GM19324 (cell line): ENCODE results near the gene RFTN1.

Source experiments
- ATAC-seq: cut with Tn5 transposase; IDR thresholded peaks from one replicate; pipeline ENCODE4 v1.9.1; 2021; ENCODE audit warnings: mild to moderate bottlenecking, moderate library complexity; ENCODE audit not compliant: unreplicated experiment, low FRiP score

RFTN1 gene

DNA sequence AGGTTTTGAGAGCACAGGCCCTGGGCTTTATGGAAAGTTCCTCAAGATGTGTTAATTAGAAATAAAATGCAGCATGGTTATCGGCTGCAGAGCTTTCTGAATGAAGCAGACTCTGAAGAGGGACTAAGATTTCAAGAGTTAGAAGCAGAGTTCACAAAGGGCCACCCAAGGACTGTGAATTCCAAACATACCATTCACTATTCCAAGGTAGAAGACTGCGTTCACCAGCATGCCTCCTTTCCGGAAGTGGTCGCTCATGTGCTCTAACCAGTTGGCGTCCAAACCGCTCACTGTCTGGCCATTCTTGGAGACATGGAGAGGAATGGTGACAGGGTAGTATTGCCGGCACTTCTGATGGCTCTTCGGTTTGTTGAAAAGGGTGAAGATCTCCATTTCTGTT, 143.6 kb downstream of the RFTN1 start:
- ATAC-seq: no peak

DNA sequence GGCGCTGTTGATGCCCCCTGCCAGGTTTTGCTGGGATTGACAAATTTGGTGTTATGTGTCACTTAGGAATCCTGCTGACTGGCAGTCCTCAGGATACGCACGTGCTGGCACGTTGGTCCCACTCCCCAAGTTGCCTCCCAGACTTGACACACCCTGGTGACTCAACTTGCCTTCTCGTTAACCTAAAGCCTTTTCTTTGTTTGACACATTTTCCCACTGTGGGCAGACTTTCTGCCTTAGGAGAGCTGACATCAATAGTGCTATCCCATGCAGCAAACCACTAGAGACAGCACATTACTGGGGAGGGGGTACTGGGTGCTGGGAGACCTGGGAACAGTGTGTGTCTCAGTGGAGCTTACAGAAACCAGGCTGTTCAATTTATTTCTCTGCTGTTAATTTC, 144.2 kb downstream of the RFTN1 start:
- ATAC-seq: no peak

DNA sequence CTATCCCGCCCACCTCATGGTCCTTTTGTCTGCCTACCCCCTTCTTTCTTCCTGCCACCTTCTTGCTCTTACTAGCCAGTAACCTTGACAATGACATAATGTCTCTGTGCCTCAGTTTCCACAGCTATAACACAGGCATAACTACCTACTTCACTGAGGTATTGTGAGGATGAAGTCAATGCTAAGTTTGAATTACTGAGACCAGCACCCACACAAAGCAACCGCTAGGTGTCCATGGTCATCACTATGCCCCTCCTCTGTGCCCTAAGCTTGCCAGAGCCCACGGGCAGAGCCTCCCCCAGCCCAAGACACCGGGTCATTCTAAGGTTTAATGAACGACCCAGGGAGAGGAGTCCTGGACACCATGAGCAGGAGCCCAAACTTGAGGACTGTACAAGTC, 146.9 kb downstream of the RFTN1 start:
- no peak for ATAC-seq

DNA sequence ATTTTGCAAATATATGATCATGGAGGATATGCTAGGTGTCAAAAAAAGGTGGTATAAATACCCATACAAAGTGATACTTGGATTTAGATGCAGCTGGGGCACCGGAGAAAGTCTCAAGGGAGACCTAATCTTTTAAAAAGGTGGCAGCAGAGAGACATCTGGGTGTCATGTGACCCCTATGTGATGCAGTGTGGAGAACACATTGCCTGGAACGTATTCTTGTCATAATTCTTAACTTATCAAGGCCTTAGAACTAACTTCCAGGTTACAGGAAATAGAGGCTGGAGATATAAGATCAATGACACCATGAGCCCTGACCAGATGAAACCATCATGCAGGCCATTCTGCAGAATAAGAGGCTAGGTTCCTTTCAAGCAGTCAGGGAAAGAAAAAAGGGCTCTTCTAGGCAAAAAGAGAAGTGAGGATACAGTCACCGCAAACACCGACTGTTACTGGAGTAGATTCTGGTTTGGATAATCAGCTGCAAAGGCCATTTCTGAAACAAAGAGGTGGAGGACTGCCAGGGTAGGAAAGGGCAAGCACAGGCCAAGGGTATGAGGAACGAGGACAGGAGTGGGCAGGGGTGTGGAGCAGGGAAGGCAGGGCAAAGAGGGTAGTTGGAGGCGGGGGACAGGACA, 147.9 kb downstream of the RFTN1 start:
- ATAC-seq: no peak

DNA sequence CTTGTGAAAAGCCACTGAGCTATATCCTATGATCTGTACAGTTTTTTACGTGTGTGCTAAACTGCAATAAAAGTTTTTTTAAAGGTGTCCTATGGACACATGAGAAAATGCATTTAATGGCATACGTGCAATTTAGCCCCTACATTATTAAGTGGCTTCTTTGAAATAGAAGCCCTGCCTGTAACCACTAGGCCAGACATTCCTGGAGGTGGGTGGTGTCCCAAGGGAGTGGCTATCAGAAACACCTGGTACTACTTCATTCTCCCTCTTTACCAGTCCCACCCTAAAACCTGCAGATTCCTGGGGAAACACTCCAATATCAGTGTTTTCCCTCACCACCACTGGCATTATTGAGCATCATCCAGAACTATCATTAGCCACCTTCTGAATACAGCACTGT, 148.5 kb downstream of the RFTN1 start:
- ATAC-seq: no peak

DNA sequence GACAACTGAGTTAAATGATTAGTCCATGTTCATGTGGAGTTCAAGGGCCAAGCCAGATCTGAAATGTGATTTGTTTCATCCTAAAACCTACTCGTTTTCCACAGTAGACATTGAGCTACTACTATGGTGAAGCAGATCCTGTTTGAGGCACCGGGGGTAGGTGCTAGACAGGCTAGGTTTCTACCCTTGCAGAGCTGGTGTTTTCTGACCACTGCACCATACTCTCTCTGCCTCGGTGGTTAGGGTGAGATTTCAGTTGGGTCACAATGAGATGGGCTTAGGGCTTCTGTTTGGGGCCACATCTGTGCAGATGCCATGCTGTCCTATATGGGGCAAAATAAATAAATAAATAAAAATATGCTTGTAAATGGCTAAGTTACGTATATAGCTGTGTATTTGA, 149.2 kb downstream of the RFTN1 start:
- no peak for ATAC-seq

DNA sequence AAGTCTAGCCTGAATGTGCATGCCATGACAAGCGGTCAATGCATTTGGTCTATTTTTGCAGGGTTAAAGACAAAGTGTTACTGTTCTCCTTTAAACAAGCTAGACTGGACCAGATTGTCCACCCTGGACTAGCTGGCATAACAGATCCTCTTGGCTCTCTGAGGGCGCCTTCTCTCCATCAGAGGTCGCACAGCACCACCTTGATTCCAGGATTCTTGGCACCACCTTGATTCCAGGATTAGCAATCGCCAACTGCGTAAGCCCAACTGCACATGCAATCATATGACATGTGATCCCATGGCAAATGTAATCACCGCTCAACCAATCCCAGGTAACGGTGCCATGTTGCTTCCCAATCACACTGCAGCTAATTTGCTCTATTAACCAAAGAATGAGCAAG, 149.9 kb downstream of the RFTN1 start:
- no peak for ATAC-seq

DNA sequence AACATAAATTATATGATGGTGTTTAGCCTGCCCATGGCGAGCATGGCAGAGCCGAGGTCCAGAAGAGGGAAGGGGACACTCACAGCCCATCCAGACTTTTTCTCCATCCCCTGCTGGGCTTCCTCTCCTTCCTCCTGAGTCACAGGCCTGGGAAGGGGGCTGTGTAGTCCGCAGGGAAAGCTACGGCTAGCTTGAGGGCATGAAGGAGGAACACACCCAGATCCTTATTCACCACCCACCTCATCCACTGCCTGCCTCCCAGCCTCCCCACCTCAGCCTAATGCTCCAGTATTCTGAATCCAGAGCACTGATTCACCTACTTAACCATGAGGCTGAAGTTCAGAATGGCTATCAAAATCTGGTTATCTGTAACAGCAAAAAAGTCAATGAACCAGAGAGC, 150.7 kb downstream of the RFTN1 start:
- ATAC-seq: no peak

DNA sequence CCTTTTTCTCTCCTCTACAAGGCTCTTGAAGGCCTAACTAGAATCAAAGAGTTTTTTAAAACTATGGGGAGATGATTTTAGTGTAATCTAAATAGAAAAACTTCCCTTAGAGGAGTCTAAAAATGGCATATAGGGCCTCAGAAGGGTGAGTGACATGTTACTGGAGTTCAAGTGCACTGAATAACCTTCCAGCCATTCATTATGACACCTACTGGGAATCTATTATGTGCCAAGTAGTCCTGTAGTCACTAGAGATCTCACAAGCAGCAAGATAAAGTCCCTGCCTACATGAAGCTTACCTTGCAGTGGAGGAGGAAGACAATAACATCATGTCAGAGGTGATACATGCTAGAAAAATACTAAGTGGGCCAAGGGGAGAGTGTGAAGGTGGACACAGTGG, 152.4 kb downstream of the RFTN1 start:
- ATAC-seq: no peak

DNA sequence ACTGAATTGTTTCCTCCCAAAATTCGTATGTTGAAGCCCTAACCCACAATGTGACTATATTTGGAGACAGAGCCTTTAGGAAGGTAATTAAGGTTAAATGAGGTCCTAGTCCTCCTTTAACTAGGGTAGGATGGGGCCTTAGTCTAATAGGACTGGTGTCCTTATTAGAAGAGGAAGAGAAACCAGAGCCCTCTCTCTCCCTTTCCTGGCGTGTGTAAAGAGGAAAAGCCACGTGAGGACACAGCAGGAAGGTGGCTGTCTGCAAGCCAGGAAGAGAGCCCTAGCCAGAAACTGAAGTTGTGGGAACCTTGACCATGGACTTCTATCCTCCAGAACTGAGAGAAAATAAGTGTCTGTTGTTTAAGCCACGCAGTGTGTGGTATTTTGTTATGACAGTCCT, 154.2 kb downstream of the RFTN1 start:
- ATAC-seq: no peak

DNA sequence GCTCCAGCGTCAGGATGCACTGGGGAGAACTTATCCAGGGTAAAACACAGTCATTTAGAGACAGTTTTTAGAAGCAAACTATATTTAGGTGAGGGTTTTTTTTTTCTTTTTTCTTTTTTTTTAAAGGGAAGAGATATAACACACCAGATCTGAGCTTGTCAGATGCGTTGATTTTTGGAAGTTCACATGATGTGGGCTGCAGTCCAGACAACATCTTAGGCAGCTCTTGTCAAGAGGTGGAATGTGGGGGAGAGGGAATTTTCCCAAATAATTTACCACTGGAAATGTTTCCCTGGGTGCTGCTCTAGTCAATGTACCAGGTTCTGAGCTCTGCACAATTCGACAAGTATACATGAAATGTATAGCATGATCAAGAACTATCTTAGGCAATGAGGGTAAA, 155.2 kb downstream of the RFTN1 start:
- ATAC-seq: no peak

DNA sequence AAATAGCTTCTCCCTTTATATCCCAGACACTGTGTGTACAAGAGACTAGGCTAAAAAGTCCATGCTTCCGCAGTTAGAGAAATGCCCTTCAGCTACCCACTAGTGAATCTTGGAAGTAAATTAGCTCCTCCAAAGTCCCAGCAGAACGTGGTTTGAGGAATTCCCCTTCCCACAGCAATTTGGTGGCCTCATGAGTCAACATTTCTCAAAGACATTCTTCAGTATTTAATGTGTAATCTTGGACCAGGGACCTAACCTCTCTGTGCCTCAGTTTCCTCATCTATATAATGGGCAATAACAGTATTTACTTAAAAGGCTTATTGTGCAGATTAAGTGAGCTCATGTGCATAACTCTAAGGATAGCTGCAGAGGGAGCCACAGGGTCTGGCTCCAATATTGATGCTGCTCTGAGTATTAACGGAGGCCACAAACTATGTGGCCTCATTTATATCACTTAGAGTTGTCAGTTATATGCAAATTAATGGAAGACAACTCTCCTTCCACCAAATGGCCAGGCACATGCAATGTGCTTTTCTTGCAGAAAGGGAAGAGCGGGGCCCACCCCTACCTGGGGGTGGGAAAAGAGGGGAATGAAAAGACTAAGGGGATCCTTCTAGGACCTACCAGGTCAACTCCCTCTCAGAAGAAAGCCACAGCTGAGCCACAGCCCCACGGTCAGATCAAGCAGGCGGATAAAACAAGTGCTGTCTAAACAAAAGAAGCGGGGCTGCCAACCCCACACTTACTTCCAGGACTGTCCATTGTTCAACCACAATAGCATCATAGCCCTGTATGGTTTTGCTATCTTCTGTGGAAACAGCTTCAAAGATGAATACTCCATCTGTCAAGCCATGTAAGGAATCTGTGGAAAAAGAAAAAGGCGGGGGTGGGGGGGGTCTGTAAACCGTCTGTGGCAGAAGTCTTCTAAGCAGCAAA, 156.0 kb downstream of the RFTN1 start:
- ATAC-seq: no peak

DNA sequence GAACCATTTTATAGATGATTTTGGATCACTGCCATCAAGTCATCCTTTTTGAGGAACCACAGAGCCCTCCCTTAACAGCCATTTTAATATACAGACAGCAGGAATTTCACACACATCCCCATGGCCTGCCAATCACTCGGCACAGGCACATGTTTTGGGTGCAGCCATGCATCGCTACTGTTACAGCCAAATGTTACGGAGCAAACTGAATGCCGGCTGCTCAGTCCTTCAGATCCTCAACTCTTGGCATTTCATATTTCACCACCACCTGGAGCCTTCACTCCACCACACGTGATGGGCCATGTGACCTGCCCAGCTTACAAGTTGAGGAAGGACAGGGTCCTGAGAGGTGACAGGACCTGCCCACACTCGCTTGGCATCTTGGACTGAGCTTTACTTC, 157.7 kb downstream of the RFTN1 start:
- ATAC-seq: no peak

DNA sequence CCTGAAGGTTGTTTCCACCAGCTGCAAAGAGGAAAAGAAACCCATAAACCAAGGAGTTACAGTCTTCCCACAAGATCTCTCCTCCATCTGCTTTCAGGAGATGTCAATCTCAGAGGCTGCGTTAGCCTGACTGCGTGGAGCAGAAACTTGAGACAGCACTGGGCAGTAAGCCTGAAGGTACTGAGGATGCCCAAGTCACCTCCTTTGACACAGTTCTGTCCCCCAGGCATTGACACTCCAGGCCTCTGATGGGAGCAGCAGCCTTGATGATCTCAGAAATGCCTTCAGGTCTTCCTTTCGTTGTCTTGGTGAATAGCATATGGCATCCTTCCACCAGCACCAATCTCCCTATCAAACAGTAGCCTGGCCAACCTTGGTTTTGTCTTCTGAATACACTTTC, 159.2 kb downstream of the RFTN1 start:
- no peak for ATAC-seq

DNA sequence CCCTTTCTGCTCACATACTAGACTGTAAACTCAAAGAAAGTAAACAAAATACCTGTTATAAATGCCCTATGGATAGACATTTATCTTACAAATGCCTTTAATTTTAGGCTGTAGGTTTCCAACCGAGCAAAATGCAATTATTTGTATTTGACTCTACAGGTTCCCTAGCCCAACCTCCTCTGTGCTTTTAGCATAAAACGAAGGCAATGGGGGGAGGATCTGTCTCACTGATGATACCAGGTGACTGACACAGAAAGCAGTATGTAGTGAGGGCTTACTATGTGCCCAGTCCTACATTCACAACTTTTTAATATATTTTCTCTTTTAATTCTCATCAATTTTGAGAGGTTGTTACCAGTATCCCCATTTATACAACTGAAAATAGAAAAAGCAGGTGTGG, 161.1 kb downstream of the RFTN1 start:
- ATAC-seq: no peak

DNA sequence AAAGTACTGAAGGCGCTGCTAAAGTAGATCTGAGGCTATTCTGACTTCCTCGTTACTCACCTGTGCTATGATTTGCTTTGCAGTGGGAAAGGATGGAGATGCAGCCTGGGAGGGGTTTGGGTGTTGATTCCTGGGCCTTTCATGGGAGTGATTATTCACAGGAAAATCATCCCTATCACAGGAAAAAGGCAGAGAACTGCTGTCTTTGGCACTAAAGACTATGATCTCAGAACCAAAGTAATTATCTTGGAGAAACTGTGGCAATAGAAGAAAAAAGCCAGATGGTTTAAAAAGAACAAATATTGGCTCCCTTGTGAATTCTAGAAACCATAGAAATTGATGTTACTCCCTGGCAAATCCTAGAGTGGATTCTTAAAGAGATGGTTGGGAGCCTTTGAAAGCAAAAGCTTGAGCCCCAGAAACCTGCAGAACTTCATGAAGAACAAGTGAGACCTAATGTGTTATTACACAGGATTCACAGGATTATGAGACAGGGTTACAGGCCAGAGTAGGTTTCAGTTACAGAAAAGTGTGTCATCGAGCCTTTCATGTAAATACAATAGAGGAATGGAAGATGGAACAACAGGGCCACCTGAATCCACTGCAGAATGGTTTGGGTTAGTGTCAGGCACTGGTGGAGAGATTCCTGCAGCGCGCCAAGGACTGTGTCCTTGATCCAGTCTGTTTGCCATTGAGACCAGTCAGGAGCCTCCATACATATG, 162.7 kb downstream of the RFTN1 start:
- ATAC-seq: no peak

DNA sequence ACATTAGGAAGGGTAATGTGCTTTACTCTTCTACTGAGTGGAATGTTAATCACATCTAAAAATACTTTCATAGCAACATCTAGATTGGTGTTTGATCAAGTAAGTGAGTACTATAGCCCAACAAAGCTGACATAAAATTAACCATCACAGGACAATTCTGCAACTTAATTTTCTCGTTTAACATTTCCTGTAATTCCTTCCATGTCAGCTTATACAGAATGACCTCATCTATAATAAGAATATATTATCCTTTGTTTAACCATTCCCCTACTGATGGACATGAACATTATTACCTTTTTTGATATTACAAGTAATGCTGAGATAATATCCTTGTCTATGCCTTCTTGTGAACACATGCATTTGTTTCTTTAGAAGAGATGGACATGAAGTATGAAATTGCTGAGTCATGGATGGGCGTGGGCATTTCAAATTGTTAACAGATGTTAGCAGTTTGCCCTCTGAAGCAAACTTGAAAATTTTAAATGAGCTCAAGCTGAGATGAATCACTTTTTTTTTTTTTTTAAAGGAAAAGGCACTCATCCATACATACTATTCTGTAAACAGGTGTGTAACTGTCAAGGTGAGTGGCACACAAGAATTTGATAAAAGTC, 163.4 kb downstream of the RFTN1 start:
- ATAC-seq: no peak

DNA sequence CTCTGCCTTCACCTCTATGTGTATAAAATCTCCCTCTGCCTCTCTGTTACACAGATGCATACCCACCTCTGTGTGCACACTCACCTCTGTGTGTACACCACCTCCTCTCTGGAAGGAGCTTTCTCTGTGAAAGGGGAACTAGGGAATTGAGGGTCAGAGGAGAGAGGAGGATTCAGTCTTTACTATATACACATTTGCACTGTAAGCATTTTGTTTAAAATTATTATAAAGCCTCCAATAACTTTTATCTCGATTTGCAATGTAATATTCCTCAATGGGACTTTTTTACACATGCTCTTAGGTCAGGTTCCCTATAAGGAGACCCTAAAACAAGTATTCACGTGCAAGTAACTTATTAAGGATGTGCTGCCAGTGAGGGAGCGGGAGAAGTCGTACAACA, 166.0 kb downstream of the RFTN1 start:
- ATAC-seq: no peak

DNA sequence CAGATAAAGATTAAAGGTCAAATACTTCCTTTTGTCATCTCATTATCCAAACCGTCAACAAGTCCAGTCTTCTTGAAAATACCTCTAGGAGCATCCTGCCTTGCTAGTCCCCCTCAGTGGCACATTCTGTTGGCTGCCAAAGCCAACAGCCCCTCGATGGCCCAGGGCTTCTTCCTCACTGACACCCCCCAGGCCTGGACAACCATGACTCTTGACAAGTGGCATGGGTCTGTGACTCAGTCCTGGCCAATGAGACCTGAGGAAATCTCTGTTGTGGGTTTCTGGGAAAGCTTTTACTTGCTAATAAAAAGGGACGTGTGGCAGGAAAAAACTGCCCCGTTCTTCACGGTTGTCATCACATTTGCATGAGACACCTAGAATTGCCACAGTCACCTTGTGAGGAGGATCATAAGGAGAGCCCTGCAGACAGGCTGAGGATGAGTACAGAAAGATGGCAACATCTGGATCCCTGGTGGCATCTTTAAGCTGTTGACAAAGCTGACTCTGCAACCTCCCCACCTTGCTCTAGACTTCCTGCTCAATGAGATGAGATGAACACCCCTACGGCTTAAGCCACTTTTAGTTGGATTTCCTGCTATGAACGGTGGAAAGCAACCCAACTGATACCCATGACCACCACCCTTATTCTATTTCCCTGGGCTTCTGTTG, 167.0 kb downstream of the RFTN1 start:
- ATAC-seq: no peak

DNA sequence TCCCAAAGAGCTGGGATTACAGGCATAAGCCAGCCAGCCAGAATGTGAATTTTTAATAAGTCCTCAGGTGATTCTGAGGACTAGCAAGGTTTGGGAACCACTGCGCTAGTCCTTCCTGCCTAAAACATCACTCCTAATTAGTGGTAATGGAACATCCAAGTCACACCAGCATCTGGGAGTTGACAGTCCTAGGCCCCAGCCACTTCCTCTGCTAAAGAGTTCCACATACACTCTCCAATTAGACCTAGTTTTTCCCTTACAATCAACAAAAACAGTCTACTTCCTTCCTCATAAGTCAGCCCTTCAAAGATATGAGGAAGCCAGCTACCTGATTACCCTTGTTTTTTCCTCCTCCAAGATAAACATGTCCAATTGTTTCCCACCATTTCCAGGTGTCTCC, 170.4 kb downstream of the RFTN1 start:
- ATAC-seq: no peak

DNA sequence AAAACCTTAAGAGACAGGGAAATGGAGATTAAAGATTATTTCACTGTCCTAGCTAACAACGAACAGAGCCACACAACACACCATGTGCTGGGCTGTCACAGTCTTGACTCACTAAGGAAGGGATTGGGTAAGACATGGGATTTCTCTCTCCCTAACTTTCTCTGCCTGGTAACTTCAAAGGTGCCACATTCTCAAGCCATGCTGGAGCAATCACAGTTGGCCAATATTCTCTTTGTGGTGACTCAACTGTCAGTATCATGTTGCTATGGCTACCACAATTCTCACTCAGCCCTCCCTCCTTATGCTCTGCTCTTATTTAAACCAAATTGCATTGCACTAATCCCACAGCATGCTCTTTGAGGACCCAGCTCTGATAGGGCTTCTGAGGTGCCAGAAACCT, 174.5 kb downstream of the RFTN1 start:
- no peak for ATAC-seq
